ENCODE data around the gene TGM5.

Gene TGM5

DNA sequence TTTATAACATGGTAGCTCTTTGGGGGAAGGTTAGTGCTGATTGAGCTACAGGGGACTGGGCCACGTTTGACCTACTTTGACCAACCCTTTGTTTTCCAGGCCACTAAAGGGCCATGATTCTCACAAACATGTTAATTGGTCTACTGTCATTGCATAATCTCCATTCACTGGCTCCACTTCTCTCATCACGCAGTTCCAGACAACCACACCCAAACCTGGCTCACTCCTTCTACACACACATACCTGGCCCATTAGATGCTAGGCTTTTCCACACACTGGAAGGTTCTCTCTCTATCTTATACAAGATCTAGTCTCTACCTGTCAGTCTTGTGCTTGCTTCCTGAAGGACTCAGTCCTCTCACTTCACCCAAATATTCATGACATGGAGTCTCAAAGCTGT, 15.9 kb downstream of the TGM5 start:
- H3K27ac ChIP-seq: no peak overlapping the region
- no peak for TF ChIP-seq ZFX (IDR thresholded peaks at IDR 0.05)
- TF ChIP-seq, protein P1, sequence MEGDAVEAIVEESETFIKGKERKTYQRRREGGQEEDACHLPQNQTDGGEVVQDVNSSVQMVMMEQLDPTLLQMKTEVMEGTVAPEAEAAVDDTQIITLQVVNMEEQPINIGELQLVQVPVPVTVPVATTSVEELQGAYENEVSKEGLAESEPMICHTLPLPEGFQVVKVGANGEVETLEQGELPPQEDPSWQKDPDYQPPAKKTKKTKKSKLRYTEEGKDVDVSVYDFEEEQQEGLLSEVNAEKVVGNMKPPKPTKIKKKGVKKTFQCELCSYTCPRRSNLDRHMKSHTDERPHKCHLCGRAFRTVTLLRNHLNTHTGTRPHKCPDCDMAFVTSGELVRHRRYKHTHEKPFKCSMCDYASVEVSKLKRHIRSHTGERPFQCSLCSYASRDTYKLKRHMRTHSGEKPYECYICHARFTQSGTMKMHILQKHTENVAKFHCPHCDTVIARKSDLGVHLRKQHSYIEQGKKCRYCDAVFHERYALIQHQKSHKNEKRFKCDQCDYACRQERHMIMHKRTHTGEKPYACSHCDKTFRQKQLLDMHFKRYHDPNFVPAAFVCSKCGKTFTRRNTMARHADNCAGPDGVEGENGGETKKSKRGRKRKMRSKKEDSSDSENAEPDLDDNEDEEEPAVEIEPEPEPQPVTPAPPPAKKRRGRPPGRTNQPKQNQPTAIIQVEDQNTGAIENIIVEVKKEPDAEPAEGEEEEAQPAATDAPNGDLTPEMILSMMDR (conservative IDR thresholded peaks at IDR 0.05): no peak

DNA sequence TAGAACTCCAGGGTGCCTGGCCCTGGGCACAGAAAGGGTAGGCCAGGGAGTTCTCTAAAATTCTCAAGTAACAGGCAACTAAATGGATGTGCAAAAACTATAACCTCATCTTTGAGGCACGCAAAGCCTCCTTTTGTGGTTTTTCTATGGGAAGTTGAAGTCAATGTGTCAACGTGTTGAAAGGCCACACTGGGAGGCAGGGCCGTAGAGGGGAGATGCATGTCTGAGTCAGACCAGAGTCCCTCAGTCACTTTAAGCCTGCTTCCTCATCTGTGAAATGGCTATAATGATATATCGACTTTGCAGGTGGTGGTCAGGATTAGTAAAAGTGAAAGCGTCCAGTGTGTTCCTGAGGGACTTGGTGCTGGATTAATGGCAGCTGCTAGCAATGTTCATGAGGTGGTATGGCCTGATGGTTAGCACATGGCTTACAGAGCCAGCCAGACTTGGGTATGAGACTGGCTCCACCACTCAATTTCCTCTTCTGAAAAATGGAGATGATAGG, 17.0 kb downstream of the TGM5 start:
- TF ChIP-seq ZFX (IDR thresholded peaks at IDR 0.05): no peak
- TF ChIP-seq, protein P1 (conservative IDR thresholded peaks at IDR 0.05): no peak
- H3K27ac ChIP-seq: no peak overlapping the region

DNA sequence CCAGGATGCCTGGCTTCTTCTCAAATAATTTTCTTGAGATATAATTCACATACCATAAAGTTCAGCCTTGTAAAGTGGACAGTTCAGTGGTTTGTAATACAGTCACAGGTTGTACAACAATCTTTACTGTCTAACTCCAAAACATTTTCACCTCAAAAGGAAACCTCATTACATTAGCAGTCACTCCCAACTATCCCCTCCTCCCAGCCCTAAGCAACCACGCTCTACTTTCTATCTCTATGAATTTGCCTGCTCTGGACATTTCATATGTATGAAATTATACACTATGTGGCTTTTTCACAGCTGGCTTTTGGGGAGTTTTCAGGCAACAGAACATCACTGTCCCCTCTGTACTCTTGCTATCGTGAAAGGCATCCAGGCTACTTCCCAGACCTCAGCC, 17.5 kb downstream of the TGM5 start:
- no peak for TF ChIP-seq ZFX (IDR thresholded peaks at IDR 0.05)
- TF ChIP-seq, protein P1 (conservative IDR thresholded peaks at IDR 0.05): no peak
- no peak overlapping the region for H3K27ac ChIP-seq

DNA sequence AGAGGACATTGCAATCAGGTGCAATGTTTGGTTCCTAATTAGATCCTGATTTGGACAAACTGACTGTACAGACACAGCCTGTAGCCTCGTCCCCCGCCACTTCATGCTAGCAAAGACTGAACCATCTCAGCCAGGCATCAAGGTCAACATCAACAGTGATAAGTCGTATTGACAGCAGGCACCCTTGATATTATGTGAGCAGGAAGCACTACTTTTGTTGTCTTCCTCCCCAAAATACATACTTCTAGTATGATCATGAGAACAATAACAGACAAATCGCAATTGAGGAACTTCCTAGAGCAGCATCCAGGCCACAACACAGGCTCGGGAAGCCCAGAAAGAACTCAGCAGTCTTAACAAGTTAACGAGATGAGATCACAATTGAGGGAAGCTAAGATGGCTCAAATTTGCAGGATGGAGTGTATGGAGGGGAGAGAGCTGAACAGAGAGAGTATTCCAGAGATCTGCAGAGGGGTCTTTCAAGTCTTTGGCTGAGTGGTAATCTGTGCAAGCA, 20.4 kb downstream of the TGM5 start:
- TF ChIP-seq, protein P1 (conservative IDR thresholded peaks at IDR 0.05): no peak
- TF ChIP-seq ZFX (IDR thresholded peaks at IDR 0.05): no peak

DNA sequence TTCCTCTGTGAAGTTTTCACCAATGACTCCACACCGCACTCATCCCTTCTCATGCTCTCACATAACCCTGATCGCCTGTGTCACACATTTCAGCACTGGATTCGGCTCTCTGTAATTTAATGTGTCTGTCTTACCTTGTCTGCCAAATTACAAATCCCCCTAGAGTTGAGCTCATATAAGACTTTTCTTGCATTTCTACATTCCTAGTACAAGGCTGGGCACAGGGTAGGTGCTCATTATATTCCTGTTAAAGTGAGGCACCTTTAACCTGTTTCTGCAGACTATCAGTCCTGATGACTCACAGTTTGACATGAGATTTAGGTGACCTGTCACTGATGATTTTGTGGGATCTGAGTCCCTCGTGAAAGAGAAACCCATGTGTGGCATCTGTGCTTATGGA, 22.6 kb downstream of the TGM5 start:
- TF ChIP-seq ZFX (IDR thresholded peaks at IDR 0.05): no peak
- TF ChIP-seq, protein P1 (conservative IDR thresholded peaks at IDR 0.05): no peak
- no peak overlapping the region for H3K27ac ChIP-seq

More for the DNA sequence above, 20.4 kb downstream of the TGM5 start:
- H3K27ac ChIP-seq: no peak overlapping the region

DNA sequence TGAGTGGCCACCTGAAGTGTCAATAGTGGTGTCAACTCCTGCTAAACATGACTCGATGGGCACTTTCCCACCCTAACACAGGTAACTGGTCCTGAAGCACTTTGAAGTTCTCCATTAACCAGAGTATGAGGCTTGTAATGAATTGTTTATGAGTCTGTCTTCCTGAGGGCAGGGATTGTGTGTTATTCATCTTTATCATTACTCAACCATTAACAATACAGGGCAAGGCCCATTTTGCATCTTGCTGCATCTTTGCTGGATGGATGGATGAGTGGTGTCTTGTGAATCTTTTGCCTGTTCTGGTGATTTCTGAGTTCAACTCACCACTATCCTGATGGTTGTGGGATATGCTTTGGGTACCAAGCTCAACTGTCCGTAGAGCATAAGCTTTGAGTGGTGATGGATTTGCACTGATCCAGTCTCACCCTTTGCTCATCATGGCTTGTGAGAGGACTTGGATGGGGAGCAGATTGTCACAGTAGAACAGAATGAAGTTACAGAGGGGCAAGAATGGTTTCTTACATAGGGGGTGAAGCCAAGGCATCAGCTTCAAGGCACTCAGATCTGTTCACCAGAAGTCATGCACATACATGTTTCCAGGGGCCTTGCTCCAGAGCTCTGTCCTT, 23.6 kb downstream of the TGM5 start:
- TF ChIP-seq, protein P1 (conservative IDR thresholded peaks at IDR 0.05): no peak
- no peak overlapping the region for H3K27ac ChIP-seq

DNA sequence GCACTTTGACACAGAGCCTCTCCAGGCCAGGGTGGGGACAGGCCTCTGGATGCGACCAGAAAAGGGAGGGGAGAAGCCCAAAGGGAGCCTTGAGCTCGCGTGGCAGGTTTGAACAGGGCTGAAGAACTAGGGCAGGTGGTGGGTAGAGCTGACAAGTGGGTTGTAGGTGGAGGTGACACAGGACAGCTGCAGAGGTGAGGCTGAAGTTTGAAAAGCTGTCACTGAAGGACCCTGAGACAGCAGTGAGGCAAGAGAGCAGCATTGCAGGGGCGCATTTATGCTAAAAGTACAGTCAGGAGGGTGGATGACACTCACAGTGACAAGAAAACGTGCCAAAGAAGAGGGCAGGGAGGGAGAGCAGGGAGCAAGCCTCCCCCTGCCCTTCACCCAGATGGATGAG, 24.1 kb downstream of the TGM5 start:
- no peak overlapping the region for H3K27ac ChIP-seq
- TF ChIP-seq, protein P1 (conservative IDR thresholded peaks at IDR 0.05): no peak
- no peak for TF ChIP-seq ZFX (IDR thresholded peaks at IDR 0.05)
